ENCODE measurements around the gene HSPB8.

DNA sequence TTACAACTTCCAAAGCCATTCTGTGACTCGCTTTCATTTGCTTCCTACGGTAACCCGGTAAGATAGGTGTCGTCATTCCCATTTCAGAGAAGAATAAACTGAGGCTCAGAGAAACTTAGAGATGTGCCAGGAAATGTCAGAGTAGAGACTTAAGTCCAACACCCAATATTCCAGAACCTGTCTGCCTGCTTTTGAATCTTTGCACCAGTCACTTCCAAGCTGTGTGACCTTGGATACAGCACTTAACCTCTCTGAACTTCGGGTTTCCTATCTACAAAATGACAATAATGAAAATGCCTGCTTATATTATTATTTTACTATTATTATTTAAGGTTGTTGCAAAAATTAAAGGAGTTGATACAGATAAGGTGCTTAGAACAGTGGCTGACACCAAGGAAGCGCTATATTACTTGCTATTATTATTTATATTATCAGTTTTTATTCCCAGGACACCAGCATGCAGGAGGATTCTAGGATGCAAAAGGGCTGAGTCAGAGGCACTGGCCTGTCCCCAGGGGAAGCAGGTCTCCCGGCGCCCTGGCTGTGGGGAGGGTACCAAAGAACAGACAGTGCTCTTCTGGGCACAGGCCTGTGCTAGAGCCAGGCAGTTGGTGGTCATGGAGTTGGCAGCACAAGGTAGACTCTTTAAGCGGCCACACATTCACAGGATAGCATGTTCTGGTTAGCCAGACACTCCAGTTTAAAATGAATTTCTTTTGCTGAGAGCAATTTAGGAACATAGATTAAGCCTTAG is 5.4 kb downstream of the HSPB8 start:
- TF ChIP-seq, protein P1, sequence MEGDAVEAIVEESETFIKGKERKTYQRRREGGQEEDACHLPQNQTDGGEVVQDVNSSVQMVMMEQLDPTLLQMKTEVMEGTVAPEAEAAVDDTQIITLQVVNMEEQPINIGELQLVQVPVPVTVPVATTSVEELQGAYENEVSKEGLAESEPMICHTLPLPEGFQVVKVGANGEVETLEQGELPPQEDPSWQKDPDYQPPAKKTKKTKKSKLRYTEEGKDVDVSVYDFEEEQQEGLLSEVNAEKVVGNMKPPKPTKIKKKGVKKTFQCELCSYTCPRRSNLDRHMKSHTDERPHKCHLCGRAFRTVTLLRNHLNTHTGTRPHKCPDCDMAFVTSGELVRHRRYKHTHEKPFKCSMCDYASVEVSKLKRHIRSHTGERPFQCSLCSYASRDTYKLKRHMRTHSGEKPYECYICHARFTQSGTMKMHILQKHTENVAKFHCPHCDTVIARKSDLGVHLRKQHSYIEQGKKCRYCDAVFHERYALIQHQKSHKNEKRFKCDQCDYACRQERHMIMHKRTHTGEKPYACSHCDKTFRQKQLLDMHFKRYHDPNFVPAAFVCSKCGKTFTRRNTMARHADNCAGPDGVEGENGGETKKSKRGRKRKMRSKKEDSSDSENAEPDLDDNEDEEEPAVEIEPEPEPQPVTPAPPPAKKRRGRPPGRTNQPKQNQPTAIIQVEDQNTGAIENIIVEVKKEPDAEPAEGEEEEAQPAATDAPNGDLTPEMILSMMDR (IDR thresholded peaks at IDR 0.05): no peak
- no peak for TF ChIP-seq POLR2A (IDR thresholded peaks at IDR 0.05)
